K562 (cell line): ENCODE measurements around the gene DGCR2. TPM values are rescaled to one million over a fixed set of nuclear protein-coding genes. Genes with fewer than 3 reads are reported as not detected.
A peak's percentile ranks its signal among the peaks of the same experiment; 100 is the strongest.

Experiments used
- ATAC-seq: fragments of 200-7000 bp; cut with Tn5 transposase; 3 replicates; pipeline ENCODE4 v1.9.1; 2020; ENCODE audit warnings: moderate library complexity
- BruUV-seq: library from RNA; stranded (reverse); fragments of 400-500 nt; replicated peaks from 2 replicates; lab custom pipeline; 2021; lab: Mats Ljungman, UMichigan
- CTCF ChIA-PET: fragments of 300-600 bp; formaldehyde crosslinking; extraction: SDS; loops from one replicate; lab custom pipeline; 2021; ENCODE audit warnings: low intra/inter-chr PET ratio; lab: Yijun Ruan, JAX
- POLR2A ChIA-PET: fragments of 300-600, 350-650 bp; sonication (Branson Sonifier 250); formaldehyde crosslinking; extraction: SDS; loops from one replicate; lab custom pipeline; 2021; ENCODE audit warnings: antibody characterized with exemption, inconsistent platforms; lab: Yijun Ruan, JAX
- DNase-seq, 4 experiments: peaks; one replicate each; pipeline versions ENCODE4 v3.0.0 to v3.0.0-alpha.2; 2011 to 2018; ENCODE audit warnings: low spot score in 3 of 4, mixed read lengths in 3 of 4; ENCODE audit errors: extremely low read depth in 1 of 4
- FAIRE-seq: peaks from 2 replicates; lab custom pipeline; 2011; peaks lifted over from hg19 to GRCh38; lab: Jason Lieb, UNC
- H2AFZ ChIP-seq: 2 replicates; pipeline ENCODE4 v1.6.0; 2011; ENCODE audit warnings: low read depth, low read length, control low read depth, inconsistent platforms
- H3K27ac ChIP-seq: fragments of 200-600 bp; 3 replicates; pipeline ENCODE4 v1.8.0; 2011; ENCODE audit warnings: low read depth, mild to moderate bottlenecking, control low read depth, inconsistent platforms, low read length, moderate library complexity, mixed read lengths; ENCODE audit errors: extremely low read depth
- H3K27me3 ChIP-seq, 2 experiments: fragments of 300-600 bp in 1 of 2; 2 replicates in 1 of 2; 3 replicates in 1 of 2; pipeline versions ENCODE4 v1.6.0 to v1.8.0; 2011; ENCODE audit warnings: inconsistent platforms in 2 of 2, low read length in 2 of 2, mild to moderate bottlenecking in 1 of 2, mixed read lengths in 1 of 2, moderate library complexity in 1 of 2; ENCODE audit not compliant: control insufficient read depth in 2 of 2, insufficient read depth in 2 of 2
- H3K36me3 ChIP-seq: fragments of 300-600 bp; 3 replicates; pipeline ENCODE4 v1.8.0; 2011; ENCODE audit warnings: mild to moderate bottlenecking, low read length, inconsistent platforms; ENCODE audit not compliant: control insufficient read depth, insufficient read depth
- H3K4me1 ChIP-seq, 2 experiments: fragments of 200-600 bp in 1 of 2; replicated peaks in 1 of 2; 2 replicates in 1 of 2; 3 replicates in 1 of 2; pipeline versions ENCODE4 v1.5.1 to v1.8.0; 2011; ENCODE audit warnings: inconsistent platforms in 2 of 2, low read length in 2 of 2, mild to moderate bottlenecking in 1 of 2, mixed read lengths in 1 of 2, moderate library complexity in 1 of 2; ENCODE audit not compliant: control insufficient read depth in 2 of 2, insufficient read depth in 2 of 2
- H3K4me2 ChIP-seq: 2 replicates; pipeline ENCODE4 v1.6.1; 2011; ENCODE audit warnings: low read length, control low read depth, inconsistent platforms, mixed read lengths; ENCODE audit not compliant: insufficient read depth
- H3K4me3 ChIP-seq: fragments of 200-600 bp; sonication (generic), shearing (Covaris generic); 2 replicates; pipeline ENCODE4 v1.5.1; 2016; ENCODE audit warnings: control low read depth, inconsistent platforms
- H3K79me2 ChIP-seq: fragments of 200-600 bp; 3 replicates; pipeline ENCODE4 v1.8.0; 2011; ENCODE audit warnings: low read length, inconsistent platforms; ENCODE audit not compliant: control insufficient read depth, insufficient read depth
- H3K9ac ChIP-seq, 2 experiments: 2 replicates each; pipeline versions ENCODE4 v1.6.0 to v1.6.1; 2011; ENCODE audit warnings: low read depth in 2 of 2, low read length in 2 of 2, control low read depth in 1 of 2, inconsistent platforms in 1 of 2, mild to moderate bottlenecking in 1 of 2, mixed read lengths in 1 of 2; ENCODE audit not compliant: insufficient read depth in 1 of 2
- H3K9me1 ChIP-seq: one replicate; pipeline ENCODE4 v1.6.0; 2011; ENCODE audit warnings: inconsistent platforms, mild to moderate bottlenecking, low read length, moderate library complexity; ENCODE audit not compliant: control insufficient read depth, insufficient read depth
- H3K9me3 ChIP-seq: replicated peaks from 2 replicates; pipeline ENCODE4 v1.5.1; 2011; ENCODE audit warnings: low read depth, low read length, inconsistent platforms; ENCODE audit not compliant: control insufficient read depth, insufficient read depth
- H4K20me1 ChIP-seq: replicated peaks from 2 replicates; pipeline ENCODE4 v1.6.1; 2011; ENCODE audit warnings: low read length, inconsistent platforms, mixed read lengths; ENCODE audit not compliant: control insufficient read depth, insufficient read depth
- DEAF1 ChIP-seq: fragments of 450-650 bp; formaldehyde crosslinking; IDR thresholded peaks from 2 replicates; pipeline ENCODE4 v1.4.0; 2020; ENCODE audit warnings: mild to moderate bottlenecking, moderate library complexity
- FOXA3 ChIP-seq, 2 experiments: fragments of 450-650 bp in 1 of 2; sonication (generic) in 1 of 2; formaldehyde crosslinking; IDR thresholded peaks in 1 of 2; conservative IDR thresholded peaks in 1 of 2; 2 replicates each; pipeline versions ENCODE4 v1.4.0 to v1.8.0; 2020 to 2022; ENCODE audit warnings: mild to moderate bottlenecking in 2 of 2, missing genetic modification reagents in 1 of 2
- L3MBTL2 ChIP-seq: fragments of 450-650 bp; IDR thresholded peaks from 2 replicates; pipeline ENCODE4 v1.6.1; 2016; ENCODE audit warnings: mild to moderate bottlenecking, moderate library complexity
- PHF8 ChIP-seq: fragments of 200-600 bp; sonication (generic); IDR thresholded peaks from 2 replicates; pipeline ENCODE4 v1.6.1; 2012; ENCODE audit warnings: mixed run types, mild to moderate bottlenecking, inconsistent platforms, low read length, moderate library complexity, borderline replicate concordance
- RBM22 ChIP-seq: fragments of 200-400 bp; formaldehyde crosslinking; IDR thresholded peaks from 2 replicates; pipeline ENCODE4 v1.6.1; 2018; ENCODE audit warnings: low read length, low read depth; ENCODE audit not compliant: poor library complexity, severe bottlenecking
- SLC30A9 ChIP-seq: fragments of 250-450 bp; sonication (Bioruptor Pico); IDR thresholded peaks from 2 replicates; pipeline ENCODE4 v1.8.0; 2022; ENCODE audit warnings: mild to moderate bottlenecking, moderate library complexity
- TCF3 ChIP-seq: sonication (generic); formaldehyde crosslinking; IDR thresholded peaks from 2 replicates; pipeline ENCODE4 v1.4.0; 2020; ENCODE audit warnings: mild to moderate bottlenecking, missing genetic modification reagents
- USF2 ChIP-seq: sonication (generic); formaldehyde crosslinking; IDR thresholded peaks from 2 replicates; pipeline ENCODE4 v1.5.0; 2020; ENCODE audit warnings: missing genetic modification reagents
- ZNF23 ChIP-seq: fragments of 250-450 bp; sonication (Bioruptor Pico); IDR thresholded peaks from 2 replicates; pipeline ENCODE4 v1.4.0; 2020; ENCODE audit warnings: mild to moderate bottlenecking
- ZNF75A ChIP-seq: fragments of 450-650 bp; formaldehyde crosslinking; IDR thresholded peaks from 2 replicates; pipeline ENCODE4 v1.4.0; 2020; ENCODE audit warnings: mild to moderate bottlenecking
- WGBS: fragments of 100-300 bp; shearing (Covaris generic); methylation state at CpG from one replicate; pipeline ENCODE4 v1.1.6; 2016; ENCODE audit warnings: low coverage, mixed read lengths; ENCODE audit not compliant: insufficient coverage; ENCODE audit errors: missing lambda C conversion rate; 5-methylcytosine and 5-hydroxymethylcytosine counted together
- in situ Hi-C: fragments of 300-500 bp; cut with MboI; formaldehyde crosslinking; loops from 4 replicates; pipeline ENCODE4 v1.15.0; 2018; ENCODE audit warnings: inconsistent platforms, mixed read lengths
- intact Hi-C: fragments of 100-400 bp; cut with micrococcal nuclease; formaldehyde crosslinking; loops from 2 replicates; pipeline ENCODE4 v1.14.2; 2022
- polyA plus RNA-seq, 8 experiments: library from polyadenylated mRNA; depleted of rRNA in 4 of 8; stranded (reverse) in 5 of 8; unstranded in 3 of 8; fragments of >200 nt; fragmentation: Nextera tagmentation in 2 of 8; fragmentation: Illumina TruSeq in 1 of 8; extraction: Ambion mirVana in 2 of 8; extraction: Trizol in 1 of 8; gene quantifications; 2 replicates each; pipeline versions ENCODE4 v1.2.1 to v1.2.3, GENCODE V29; 2011 to 2014; ENCODE audit warnings: inconsistent platforms in 1 of 8, missing spikeins in 1 of 8
- total RNA-seq, 7 experiments: library from RNA; depleted of rRNA in 6 of 7; stranded (reverse); fragments of >200 nt in 6 of 7; fragmentation: Illumina TruSeq in 2 of 7; extraction: Trizol in 2 of 7; gene quantifications; 2 replicates each; pipeline versions ENCODE4 v1.2.1 to v1.2.3, GENCODE V29; 2011 to 2021; ENCODE audit warnings: low replicate concordance in 1 of 7

Gene DGCR2
- total and polyA plus RNA-seq, 9 of the 15 experiments (the other 6 are each of a cell fraction or from before 2014, with no cell fraction given) = 0.69 to 101 (median 56.4) TPM

GRCh38 chr22:19137384-19138216 is 15.4 kb upstream of the DGCR2 start (continued):
- TF ChIP-seq PHF8 (peak; percentile 18; the same call in 1 of the 2 replicates), L3MBTL2 (no peak), FOXA3 (CRISPR knock-in tag; conservative IDR thresholded peaks at IDR 0.05 in 1 of 2, IDR thresholded peaks at IDR 0.05 in 1 of 2) (no peak), DEAF1 (CRISPR knock-in tag) (no peak), TCF3 (CRISPR knock-in tag) (no peak)

- WGBS = 90% methylated on average over 10 of the region's 10 CpGs
- FAIRE-seq (no peak), DNase-seq (no peak), ATAC-seq (no peak)
- in situ Hi-C loops (no loop called here), intact Hi-C loops (loop anchor here (10.0 kb wide), 1 partner anchor 62 kb away; no protein-coding TSS in a partner anchor)
- H3K9me3 ChIP-seq = no peaks in the 10 kb centered on the region
- H3K4me1 ChIP-seq = peaks cover 0 to 36% of the 10 kb centered on the region in 2 experiments; a peak in 1 of 5 replicates
- H2AFZ ChIP-seq = no peak overlapping the region
- H3K27me3 ChIP-seq = no peaks in the 10 kb centered on the region
- H4K20me1 ChIP-seq = peaks cover 10% of the 10 kb centered on the region; the same call in 1 of the 2 replicates
- no TSS peak for BruUV-seq
- no peaks in the 10 kb centered on the region for H3K79me2 ChIP-seq
- peaks cover 13% of the 10 kb centered on the region for H3K9me1 ChIP-seq
- POLR2A ChIA-PET = interaction anchor here (0.6 to 1.5 kb wide), 6 partner anchors 8 to 182 kb away, joined by 3 to 4 read pairs (median 4); partner anchors contain the start of genes DGCR2 and ESS2
- H3K4me3 ChIP-seq = no peak overlapping the region
- peak overlapping the region in 1 of 2 experiments; percentile 43; a peak in 2 of 4 replicates for H3K9ac ChIP-seq
- peaks cover 95% of the 10 kb centered on the region for H3K36me3 ChIP-seq
- no peak overlapping the region for H3K27ac ChIP-seq
- CTCF ChIA-PET = no interaction called here
- H3K4me2 ChIP-seq = no peak overlapping the region
- TF ChIP-seq ZNF75A (CRISPR knock-in tag) = no peak
- TF ChIP-seq ZNF23 (CRISPR knock-in tag) = no peak
- TF ChIP-seq USF2 (CRISPR knock-in tag) = no peak
- TF ChIP-seq SLC30A9 (CRISPR knock-in tag) = no peak
- TF ChIP-seq RBM22 = peak; percentile 48
These were observed 14.7 kb upstream of the DGCR2 start for GRCh38 chr22:19136915-19137314.
